NB4 (cell line): ENCODE data around the gene PLAGL1.

Experiments
- DNase-seq: peaks from one replicate; pipeline ENCODE4 v3.0.0; 2010; ENCODE audit warnings: low read depth
- H3K4me3 ChIP-seq: one replicate; pipeline ENCODE4 v1.5.1; 2011; ENCODE audit warnings: mild to moderate bottlenecking, low read depth, low read length, moderate library complexity
- MYC ChIP-seq: IDR thresholded peaks from 2 replicates; pipeline ENCODE4 v1.6.1; 2011; ENCODE audit warnings: low read depth, low read length
- POLR2A ChIP-seq: IDR thresholded peaks from 2 replicates; pipeline ENCODE4 v1.6.1; 2011; ENCODE audit warnings: mild to moderate bottlenecking; ENCODE audit not compliant: insufficient read length; ENCODE audit errors: extremely low read depth
- TF ChIP-seq, protein P1 (sequence below): IDR thresholded peaks from 2 replicates; pipeline ENCODE4 v1.6.1; 2011; ENCODE audit warnings: low read depth, low read length
- TF ChIP-seq, protein P2 (sequence below): IDR thresholded peaks from one replicate; pipeline ENCODE4 v1.5.1; 2012; ENCODE audit warnings: low read depth, low read length

PLAGL1 gene

GRCh38 chr6:143973097-143973966, 34.7 kb downstream of the PLAGL1 start:
- TF ChIP-seq, protein P1, sequence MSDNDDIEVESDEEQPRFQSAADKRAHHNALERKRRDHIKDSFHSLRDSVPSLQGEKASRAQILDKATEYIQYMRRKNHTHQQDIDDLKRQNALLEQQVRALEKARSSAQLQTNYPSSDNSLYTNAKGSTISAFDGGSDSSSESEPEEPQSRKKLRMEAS = no peak
- TF ChIP-seq MYC = no peak
- H3K4me3 ChIP-seq = no peak overlapping the region
- DNase-seq = no peak

DNA sequence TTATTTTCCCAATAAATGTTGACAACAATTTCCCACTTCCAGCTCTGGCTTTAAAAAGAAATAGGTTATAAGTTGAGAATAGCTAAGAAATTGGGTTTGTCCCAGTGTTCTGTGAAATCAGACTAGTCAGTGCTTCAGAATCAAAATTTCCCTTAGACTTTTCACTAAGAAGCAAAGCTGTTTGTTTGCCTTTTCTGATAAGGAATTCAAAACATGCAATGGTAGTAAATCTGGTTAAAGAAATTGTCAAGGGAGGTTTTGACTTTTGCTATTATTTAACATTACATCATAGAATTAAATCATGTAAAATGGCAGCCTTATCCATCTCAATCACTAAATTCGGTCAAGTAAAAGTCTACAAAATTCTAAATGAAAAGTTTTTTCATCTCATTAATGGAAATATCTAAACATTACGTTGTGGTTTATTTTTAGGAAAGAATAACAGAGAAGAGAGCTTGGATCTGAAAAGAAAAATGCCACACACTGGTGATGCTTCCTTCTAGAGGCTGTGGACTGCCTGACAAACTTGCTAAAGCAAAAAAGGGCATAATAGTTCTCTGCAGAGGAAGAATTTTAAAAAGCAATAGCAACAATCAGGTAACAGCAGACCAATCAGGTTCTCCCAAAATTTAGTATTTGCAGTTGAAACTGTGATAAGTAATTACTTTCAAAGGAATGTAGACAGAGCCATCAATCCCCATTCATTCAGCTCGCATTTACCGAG, 36.4 kb downstream of the PLAGL1 start:
- TF ChIP-seq, protein P1 = no peak
- TF ChIP-seq MYC = no peak
- TF ChIP-seq POLR2A = no peak
- TF ChIP-seq, protein P2, sequence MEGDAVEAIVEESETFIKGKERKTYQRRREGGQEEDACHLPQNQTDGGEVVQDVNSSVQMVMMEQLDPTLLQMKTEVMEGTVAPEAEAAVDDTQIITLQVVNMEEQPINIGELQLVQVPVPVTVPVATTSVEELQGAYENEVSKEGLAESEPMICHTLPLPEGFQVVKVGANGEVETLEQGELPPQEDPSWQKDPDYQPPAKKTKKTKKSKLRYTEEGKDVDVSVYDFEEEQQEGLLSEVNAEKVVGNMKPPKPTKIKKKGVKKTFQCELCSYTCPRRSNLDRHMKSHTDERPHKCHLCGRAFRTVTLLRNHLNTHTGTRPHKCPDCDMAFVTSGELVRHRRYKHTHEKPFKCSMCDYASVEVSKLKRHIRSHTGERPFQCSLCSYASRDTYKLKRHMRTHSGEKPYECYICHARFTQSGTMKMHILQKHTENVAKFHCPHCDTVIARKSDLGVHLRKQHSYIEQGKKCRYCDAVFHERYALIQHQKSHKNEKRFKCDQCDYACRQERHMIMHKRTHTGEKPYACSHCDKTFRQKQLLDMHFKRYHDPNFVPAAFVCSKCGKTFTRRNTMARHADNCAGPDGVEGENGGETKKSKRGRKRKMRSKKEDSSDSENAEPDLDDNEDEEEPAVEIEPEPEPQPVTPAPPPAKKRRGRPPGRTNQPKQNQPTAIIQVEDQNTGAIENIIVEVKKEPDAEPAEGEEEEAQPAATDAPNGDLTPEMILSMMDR = no peak
- no peak for DNase-seq
- no peak overlapping the region for H3K4me3 ChIP-seq

DNA sequence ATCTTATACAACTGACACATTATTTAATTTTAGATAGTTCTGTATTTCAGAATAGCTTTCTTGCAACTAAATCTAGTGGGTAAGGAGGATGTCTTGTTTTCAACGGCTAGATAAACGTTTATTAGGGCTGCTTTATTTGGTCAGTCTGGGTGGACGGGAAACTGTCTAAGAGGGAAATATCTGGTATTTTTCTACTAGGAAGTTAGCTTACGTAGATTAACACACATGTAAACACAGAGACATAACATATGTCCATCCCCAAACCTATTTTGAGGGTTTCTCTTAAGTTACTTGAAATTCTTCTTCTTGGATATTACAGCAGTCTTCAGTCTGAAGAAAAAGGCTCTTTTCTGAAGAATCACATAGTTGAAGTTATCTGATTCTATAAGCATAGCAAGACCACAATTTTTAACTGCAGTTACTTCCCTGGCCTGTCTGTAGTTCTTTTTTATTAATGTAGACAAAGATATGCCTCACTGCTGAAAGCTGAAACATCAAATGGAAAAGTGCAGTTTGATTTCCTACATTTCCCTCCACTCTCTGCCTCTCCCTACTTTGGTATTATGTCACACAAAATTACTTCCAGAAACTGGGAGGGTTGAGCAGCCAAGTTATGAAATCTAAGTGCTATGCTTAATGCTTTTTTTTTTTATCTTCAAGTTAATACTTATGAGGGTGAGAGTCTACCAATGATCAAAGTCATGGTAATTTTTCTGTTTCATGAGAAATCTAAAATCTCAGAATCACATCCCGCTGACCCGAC, 37.4 kb downstream of the PLAGL1 start:
- DNase-seq = no peak
- no peak overlapping the region for H3K4me3 ChIP-seq
- TF ChIP-seq, protein P2 = no peak
- TF ChIP-seq MYC (no peak), POLR2A (no peak)
- TF ChIP-seq, protein P1 = no peak

GRCh38 chr6:143969077-143969476, 39.0 kb downstream of the PLAGL1 start:
- DNase-seq = no peak

GRCh38 chr6:143967706-143968376, 40.2 kb downstream of the PLAGL1 start:
- TF ChIP-seq, protein P1 = no peak
- TF ChIP-seq MYC = no peak
- no peak for DNase-seq
- no peak overlapping the region for H3K4me3 ChIP-seq

More at GRCh38 chr6:143969077-143969476, 39.0 kb downstream of the PLAGL1 start:
- H3K4me3 ChIP-seq = no peak overlapping the region
- TF ChIP-seq POLR2A = no peak
- no peak for TF ChIP-seq MYC
- TF ChIP-seq, protein P1 = no peak
- TF ChIP-seq, protein P2 = no peak

GRCh38 chr6:143966312-143966711, 41.7 kb downstream of the PLAGL1 start:
- no peak overlapping the region for H3K4me3 ChIP-seq
- TF ChIP-seq, protein P1 = no peak
- TF ChIP-seq, protein P2 = no peak
- no peak for TF ChIP-seq MYC
- DNase-seq = no peak
